WERI-Rb-1 (cell line): Measurements from ENCODE around the gene HOXA7.

ENCODE experiments used
- DNase-seq: peaks from one replicate; pipeline ENCODE4 v3.0.0-alpha.2; 2020
- H3K27ac ChIP-seq: fragments of 250-450 bp; sonication (Bioruptor Pico); 2 replicates; pipeline ENCODE4 v1.5.1; 2020; ENCODE audit warnings: mild to moderate bottlenecking, moderate library complexity
- H3K27me3 ChIP-seq: fragments of 250-450 bp; sonication (Bioruptor Pico); 2 replicates; pipeline ENCODE4 v1.5.1; 2021; ENCODE audit warnings: mild to moderate bottlenecking, low read depth, moderate library complexity; ENCODE audit not compliant: insufficient read depth, severe bottlenecking
- H3K36me3 ChIP-seq: fragments of 250-450 bp; sonication (Bioruptor Pico); 2 replicates; pipeline ENCODE4 v1.5.1; 2020; ENCODE audit warnings: mild to moderate bottlenecking, moderate library complexity
- H3K4me3 ChIP-seq: 2 replicates; pipeline ENCODE4 v1.5.1; 2011; ENCODE audit warnings: low read depth, mild to moderate bottlenecking, control low read depth, low read length
- H3K9me3 ChIP-seq: fragments of 250-450 bp; sonication (Bioruptor Pico); 2 replicates; pipeline ENCODE4 v1.5.1; 2021; ENCODE audit warnings: mild to moderate bottlenecking, moderate library complexity; ENCODE audit not compliant: severe bottlenecking
- CTCF ChIP-seq: IDR thresholded peaks from 2 replicates; pipeline ENCODE4 v1.5.1; 2011; ENCODE audit warnings: low read depth, mild to moderate bottlenecking, control low read depth, inconsistent platforms, low read length

The HOXA7 gene

GRCh38 chr7:27179030-27179429 lies 22.6 kb upstream of the HOXA7 start:
- Histone ChIP-seq H3K27me3 (peaks cover 70% of the 10 kb centered on the region), H3K4me3 (no peak overlapping the region), H3K9me3 (peaks cover 8% of the 10 kb centered on the region), H3K36me3 (no peaks in the 10 kb centered on the region), H3K27ac (no peak overlapping the region)
- peak; percentile 1 for DNase-seq
- TF ChIP-seq CTCF, result no peak

GRCh38 chr7:27178366-27178765 lies 21.9 kb upstream of the HOXA7 start:
- Histone ChIP-seq H3K4me3 (no peak overlapping the region), H3K36me3 (no peaks in the 10 kb centered on the region), H3K27me3 (peaks cover 70% of the 10 kb centered on the region), H3K27ac (no peak overlapping the region), H3K9me3 (peaks cover 8% of the 10 kb centered on the region)
- DNase-seq, result peak; percentile 2
- no peak for TF ChIP-seq CTCF

GRCh38 chr7:27177795-27178320 lies 21.4 kb upstream of the HOXA7 start:
- peaks cover 70% of the 10 kb centered on the region for H3K27me3 ChIP-seq
- no peaks in the 10 kb centered on the region for H3K36me3 ChIP-seq
- no peak overlapping the region for H3K4me3 ChIP-seq
- H3K27ac ChIP-seq, result no peak overlapping the region
- DNase-seq, result peak; percentile 10
- no peak for TF ChIP-seq CTCF
- H3K9me3 ChIP-seq, result peaks cover 8% of the 10 kb centered on the region

- Histone ChIP-seq H3K4me3 (no peak overlapping the region), H3K36me3 (no peaks in the 10 kb centered on the region), H3K9me3 (peaks cover 8% of the 10 kb centered on the region), H3K27me3 (peaks cover 70% of the 10 kb centered on the region), H3K27ac (no peak overlapping the region)
- DNase-seq, result peak; percentile 1
- TF ChIP-seq CTCF, result no peak
Measured at GRCh38 chr7:27176962-27177794, 20.7 kb upstream of the HOXA7 start.

- Histone ChIP-seq H3K4me3 (no peak overlapping the region), H3K36me3 (no peaks in the 10 kb centered on the region), H3K27me3 (peaks cover 70% of the 10 kb centered on the region), H3K9me3 (peaks cover 8% of the 10 kb centered on the region), H3K27ac (no peak overlapping the region)
- no peak for TF ChIP-seq CTCF
- peak; percentile 3 for DNase-seq
Measured at GRCh38 chr7:27176524-27176845, 20.0 kb upstream of the HOXA7 start.
